SK-N-SH treated with all-trans-retinoic acid at 6 μM for 48 hours (cell line): ENCODE results near the gene TMEM54.
"Not testable (repeated sequence)": the region's sequence is repeated elsewhere in the genome, so short reads cannot be mapped to it uniquely, and the experiment has no call there.

Experiments used
- ATAC-seq: fragments of 200-7000 bp; cut with Tn5 transposase; 3 replicates; pipeline ENCODE4 v1.9.1; 2020; ENCODE audit warnings: mild to moderate bottlenecking, moderate library complexity
- ARNTL ChIP-seq: fragments of 450-650 bp; formaldehyde crosslinking; IDR thresholded peaks from 2 replicates; pipeline ENCODE4 v1.5.0; 2020; ENCODE audit warnings: low read depth, mild to moderate bottlenecking, moderate library complexity, borderline replicate concordance
- BACH2 ChIP-seq: fragments of 250-450 bp; sonication (Bioruptor Pico); IDR thresholded peaks from 2 replicates; pipeline ENCODE4 v1.9.0; 2021; ENCODE audit warnings: mild to moderate bottlenecking, borderline replicate concordance
- CSDC2 ChIP-seq: fragments of 250-450 bp; sonication (Bioruptor Pico); IDR thresholded peaks from 2 replicates; pipeline ENCODE4 v1.5.0; 2020; ENCODE audit warnings: mild to moderate bottlenecking, moderate library complexity
- ESRRG ChIP-seq: fragments of 250-450 bp; sonication (Bioruptor Pico); IDR thresholded peaks from 2 replicates; pipeline ENCODE4 v1.6.1; 2021; ENCODE audit warnings: mild to moderate bottlenecking
- GLIS3 ChIP-seq: fragments of 250-450 bp; sonication (Bioruptor Pico); IDR thresholded peaks from 2 replicates; pipeline ENCODE4 v1.5.0; 2020; ENCODE audit warnings: mild to moderate bottlenecking, moderate library complexity
- ISL1 ChIP-seq: fragments of 250-450 bp; sonication (Bioruptor Pico); IDR thresholded peaks from 2 replicates; pipeline ENCODE4 v2.1.2; 2022; ENCODE audit warnings: mild to moderate bottlenecking, moderate library complexity
- OSR1 ChIP-seq: fragments of 250-450 bp; sonication (Bioruptor Pico); IDR thresholded peaks from 2 replicates; pipeline ENCODE4 v1.8.0; 2022; ENCODE audit warnings: moderate library complexity, mild to moderate bottlenecking, inconsistent platforms
- PPARA ChIP-seq: fragments of 250-450 bp; sonication (Bioruptor Pico); IDR thresholded peaks from 2 replicates; pipeline ENCODE4 v1.5.0; 2020; ENCODE audit warnings: mild to moderate bottlenecking, borderline replicate concordance
- RARB ChIP-seq: fragments of 250-450 bp; sonication (Bioruptor Pico); IDR thresholded peaks from 2 replicates; pipeline ENCODE4 v1.8.0; 2021; ENCODE audit warnings: mild to moderate bottlenecking, moderate library complexity
- SNAI2 ChIP-seq: fragments of 250-450 bp; sonication (Bioruptor Pico); IDR thresholded peaks from 2 replicates; pipeline ENCODE4 v1.5.0; 2020; ENCODE audit warnings: mild to moderate bottlenecking, moderate library complexity
- TOX ChIP-seq: fragments of 250-450 bp; sonication (Bioruptor Pico); IDR thresholded peaks from 2 replicates; pipeline ENCODE4 v1.8.0; 2021; ENCODE audit warnings: mild to moderate bottlenecking, moderate library complexity, borderline replicate concordance
- ZC3H10 ChIP-seq: fragments of 250-450 bp; sonication (Bioruptor Pico); IDR thresholded peaks from 2 replicates; pipeline ENCODE4 v1.5.1; 2021; ENCODE audit warnings: mild to moderate bottlenecking, moderate library complexity
- ZFP3 ChIP-seq: fragments of 250-450 bp; sonication (Bioruptor Pico); IDR thresholded peaks from 2 replicates; pipeline ENCODE4 v1.5.0; 2020; ENCODE audit warnings: mild to moderate bottlenecking, moderate library complexity
- ZFP30 ChIP-seq: fragments of 450-650 bp; formaldehyde crosslinking; IDR thresholded peaks from 2 replicates; pipeline ENCODE4 v1.5.0; 2022; ENCODE audit warnings: mild to moderate bottlenecking, moderate library complexity
- ZNF565 ChIP-seq: fragments of 450-650 bp; formaldehyde crosslinking; conservative IDR thresholded peaks from 2 replicates; pipeline ENCODE4 v1.5.0; 2020; ENCODE audit warnings: low read depth, mild to moderate bottlenecking, moderate library complexity
- ZNF70 ChIP-seq: fragments of 450-650 bp; formaldehyde crosslinking; IDR thresholded peaks from 2 replicates; pipeline ENCODE4 v1.5.0; 2020; ENCODE audit warnings: mild to moderate bottlenecking, moderate library complexity
- ZNF8 ChIP-seq: fragments of 450-650 bp; formaldehyde crosslinking; IDR thresholded peaks from 2 replicates; pipeline ENCODE4 v1.5.0; 2020; ENCODE audit warnings: mild to moderate bottlenecking, moderate library complexity
- TF ChIP-seq, protein P1 (sequence below): fragments of 250-450 bp; sonication (Bioruptor Pico); IDR thresholded peaks from 2 replicates; pipeline ENCODE4 v1.5.0; 2020; ENCODE audit warnings: mild to moderate bottlenecking, moderate library complexity
- TF ChIP-seq, protein P2 (sequence below): fragments of 250-450 bp; sonication (Bioruptor Pico); IDR thresholded peaks from 2 replicates; pipeline ENCODE4 v1.8.0; 2021; ENCODE audit warnings: low read depth, mild to moderate bottlenecking, moderate library complexity, borderline replicate concordance
- TF ChIP-seq, protein P3 (sequence below): fragments of 250-450 bp; sonication (Bioruptor Pico); IDR thresholded peaks from 2 replicates; pipeline ENCODE4 v1.8.0; 2020; ENCODE audit warnings: mild to moderate bottlenecking, moderate library complexity, borderline replicate concordance

TMEM54 gene

DNA sequence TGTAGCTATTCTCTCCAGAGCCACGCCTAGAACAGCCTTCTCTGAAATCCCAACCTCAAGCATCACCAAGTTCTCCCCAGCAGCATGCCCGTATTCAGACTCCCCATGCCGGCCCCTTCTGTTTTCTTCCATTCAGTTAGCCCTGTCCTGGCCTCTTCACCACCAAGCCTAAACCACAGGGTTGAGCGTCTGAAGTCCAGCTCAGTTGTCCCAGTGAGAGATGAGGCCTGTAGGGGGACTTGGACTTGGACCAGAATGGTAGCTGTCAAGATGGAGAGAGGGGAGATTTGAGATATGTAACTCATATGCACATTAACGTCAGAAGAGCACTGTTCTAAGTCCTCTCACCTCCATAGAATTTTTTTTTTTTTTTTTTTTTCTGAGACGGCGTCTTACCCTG lies 5.5 kb upstream of the TMEM54 start:
- no peak for TF ChIP-seq PPARA (CRISPR knock-in tag)
- TF ChIP-seq ZNF70 (CRISPR knock-in tag) = no peak
- no peak for TF ChIP-seq OSR1 (CRISPR knock-in tag)
- TF ChIP-seq ZFP30 (CRISPR knock-in tag) = no peak
- TF ChIP-seq ARNTL (CRISPR knock-in tag) = no peak
- TF ChIP-seq, protein P1, sequence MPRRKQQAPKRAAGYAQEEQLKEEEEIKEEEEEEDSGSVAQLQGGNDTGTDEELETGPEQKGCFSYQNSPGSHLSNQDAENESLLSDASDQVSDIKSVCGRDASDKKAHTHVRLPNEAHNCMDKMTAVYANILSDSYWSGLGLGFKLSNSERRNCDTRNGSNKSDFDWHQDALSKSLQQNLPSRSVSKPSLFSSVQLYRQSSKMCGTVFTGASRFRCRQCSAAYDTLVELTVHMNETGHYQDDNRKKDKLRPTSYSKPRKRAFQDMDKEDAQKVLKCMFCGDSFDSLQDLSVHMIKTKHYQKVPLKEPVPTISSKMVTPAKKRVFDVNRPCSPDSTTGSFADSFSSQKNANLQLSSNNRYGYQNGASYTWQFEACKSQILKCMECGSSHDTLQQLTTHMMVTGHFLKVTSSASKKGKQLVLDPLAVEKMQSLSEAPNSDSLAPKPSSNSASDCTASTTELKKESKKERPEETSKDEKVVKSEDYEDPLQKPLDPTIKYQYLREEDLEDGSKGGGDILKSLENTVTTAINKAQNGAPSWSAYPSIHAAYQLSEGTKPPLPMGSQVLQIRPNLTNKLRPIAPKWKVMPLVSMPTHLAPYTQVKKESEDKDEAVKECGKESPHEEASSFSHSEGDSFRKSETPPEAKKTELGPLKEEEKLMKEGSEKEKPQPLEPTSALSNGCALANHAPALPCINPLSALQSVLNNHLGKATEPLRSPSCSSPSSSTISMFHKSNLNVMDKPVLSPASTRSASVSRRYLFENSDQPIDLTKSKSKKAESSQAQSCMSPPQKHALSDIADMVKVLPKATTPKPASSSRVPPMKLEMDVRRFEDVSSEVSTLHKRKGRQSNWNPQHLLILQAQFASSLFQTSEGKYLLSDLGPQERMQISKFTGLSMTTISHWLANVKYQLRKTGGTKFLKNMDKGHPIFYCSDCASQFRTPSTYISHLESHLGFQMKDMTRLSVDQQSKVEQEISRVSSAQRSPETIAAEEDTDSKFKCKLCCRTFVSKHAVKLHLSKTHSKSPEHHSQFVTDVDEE = no peak
- TF ChIP-seq RARB (CRISPR knock-in tag) = no peak
- no peak for TF ChIP-seq ZFP3 (CRISPR knock-in tag)
- no peak for TF ChIP-seq SNAI2 (CRISPR knock-in tag)
- no peak for TF ChIP-seq ESRRG (CRISPR knock-in tag)
- TF ChIP-seq, protein P2, sequence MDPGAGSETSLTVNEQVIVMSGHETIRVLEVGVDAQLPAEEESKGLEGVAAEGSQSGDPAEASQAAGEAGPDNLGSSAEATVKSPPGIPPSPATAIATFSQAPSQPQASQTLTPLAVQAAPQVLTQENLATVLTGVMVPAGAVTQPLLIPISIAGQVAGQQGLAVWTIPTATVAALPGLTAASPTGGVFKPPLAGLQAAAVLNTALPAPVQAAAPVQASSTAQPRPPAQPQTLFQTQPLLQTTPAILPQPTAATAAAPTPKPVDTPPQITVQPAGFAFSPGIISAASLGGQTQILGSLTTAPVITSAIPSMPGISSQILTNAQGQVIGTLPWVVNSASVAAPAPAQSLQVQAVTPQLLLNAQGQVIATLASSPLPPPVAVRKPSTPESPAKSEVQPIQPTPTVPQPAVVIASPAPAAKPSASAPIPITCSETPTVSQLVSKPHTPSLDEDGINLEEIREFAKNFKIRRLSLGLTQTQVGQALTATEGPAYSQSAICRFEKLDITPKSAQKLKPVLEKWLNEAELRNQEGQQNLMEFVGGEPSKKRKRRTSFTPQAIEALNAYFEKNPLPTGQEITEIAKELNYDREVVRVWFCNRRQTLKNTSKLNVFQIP = no peak
- no peak for TF ChIP-seq BACH2 (CRISPR knock-in tag)
- no peak for TF ChIP-seq ISL1
- TF ChIP-seq, protein P3, sequence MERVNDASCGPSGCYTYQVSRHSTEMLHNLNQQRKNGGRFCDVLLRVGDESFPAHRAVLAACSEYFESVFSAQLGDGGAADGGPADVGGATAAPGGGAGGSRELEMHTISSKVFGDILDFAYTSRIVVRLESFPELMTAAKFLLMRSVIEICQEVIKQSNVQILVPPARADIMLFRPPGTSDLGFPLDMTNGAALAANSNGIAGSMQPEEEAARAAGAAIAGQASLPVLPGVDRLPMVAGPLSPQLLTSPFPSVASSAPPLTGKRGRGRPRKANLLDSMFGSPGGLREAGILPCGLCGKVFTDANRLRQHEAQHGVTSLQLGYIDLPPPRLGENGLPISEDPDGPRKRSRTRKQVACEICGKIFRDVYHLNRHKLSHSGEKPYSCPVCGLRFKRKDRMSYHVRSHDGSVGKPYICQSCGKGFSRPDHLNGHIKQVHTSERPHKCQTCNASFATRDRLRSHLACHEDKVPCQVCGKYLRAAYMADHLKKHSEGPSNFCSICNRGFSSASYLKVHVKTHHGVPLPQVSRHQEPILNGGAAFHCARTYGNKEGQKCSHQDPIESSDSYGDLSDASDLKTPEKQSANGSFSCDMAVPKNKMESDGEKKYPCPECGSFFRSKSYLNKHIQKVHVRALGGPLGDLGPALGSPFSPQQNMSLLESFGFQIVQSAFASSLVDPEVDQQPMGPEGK (CRISPR knock-in tag) = no peak
- TF ChIP-seq ZNF565 (CRISPR knock-in tag) = no peak
- TF ChIP-seq CSDC2 (CRISPR knock-in tag) = no peak
- TF ChIP-seq, all 23 proteins: peak for 0
- ATAC-seq = no peak

DNA sequence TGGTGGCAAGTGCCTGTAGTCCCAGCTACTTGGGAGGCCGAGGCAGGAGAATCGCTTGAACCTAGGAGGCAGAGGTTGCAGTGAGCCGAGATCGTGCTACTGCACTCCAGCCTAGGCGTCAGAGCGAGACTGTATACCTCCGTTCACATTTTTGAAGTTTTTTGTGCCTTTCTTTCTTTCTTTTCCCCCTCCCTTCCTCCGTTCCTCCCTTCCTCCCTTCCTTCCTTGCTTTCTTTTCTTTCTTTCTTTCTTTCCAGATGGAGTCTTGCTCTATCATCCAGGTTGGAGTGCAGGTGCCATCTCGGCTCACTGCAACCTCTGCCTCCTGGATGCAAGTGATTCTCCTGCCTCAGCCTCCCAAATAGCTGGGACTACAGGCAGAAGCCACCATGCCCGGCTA lies 4.4 kb upstream of the TMEM54 start:
- not testable (repeated sequence) for ATAC-seq

DNA sequence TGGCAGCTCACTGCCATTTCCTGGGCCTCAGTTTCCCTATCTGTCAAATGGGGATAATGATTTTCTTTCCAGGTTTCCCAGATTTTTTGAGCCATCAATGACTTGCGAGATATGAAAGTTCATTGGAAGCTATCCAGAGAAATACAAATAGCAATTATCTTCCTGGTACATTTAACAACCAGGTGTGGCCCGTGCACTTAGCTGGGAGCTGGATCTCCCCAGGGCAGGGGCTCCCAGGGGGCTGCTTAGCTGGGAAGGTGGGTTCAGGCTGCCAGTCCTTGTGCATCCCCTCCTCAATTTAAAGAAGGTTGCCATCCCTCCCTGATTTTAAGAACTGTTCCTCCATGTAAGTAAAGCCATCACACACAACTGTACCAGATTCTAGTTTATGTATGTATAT lies 3.6 kb upstream of the TMEM54 start:
- no peak for TF ChIP-seq GLIS3 (CRISPR knock-in tag)
- TF ChIP-seq ARNTL (CRISPR knock-in tag) = no peak

DNA sequence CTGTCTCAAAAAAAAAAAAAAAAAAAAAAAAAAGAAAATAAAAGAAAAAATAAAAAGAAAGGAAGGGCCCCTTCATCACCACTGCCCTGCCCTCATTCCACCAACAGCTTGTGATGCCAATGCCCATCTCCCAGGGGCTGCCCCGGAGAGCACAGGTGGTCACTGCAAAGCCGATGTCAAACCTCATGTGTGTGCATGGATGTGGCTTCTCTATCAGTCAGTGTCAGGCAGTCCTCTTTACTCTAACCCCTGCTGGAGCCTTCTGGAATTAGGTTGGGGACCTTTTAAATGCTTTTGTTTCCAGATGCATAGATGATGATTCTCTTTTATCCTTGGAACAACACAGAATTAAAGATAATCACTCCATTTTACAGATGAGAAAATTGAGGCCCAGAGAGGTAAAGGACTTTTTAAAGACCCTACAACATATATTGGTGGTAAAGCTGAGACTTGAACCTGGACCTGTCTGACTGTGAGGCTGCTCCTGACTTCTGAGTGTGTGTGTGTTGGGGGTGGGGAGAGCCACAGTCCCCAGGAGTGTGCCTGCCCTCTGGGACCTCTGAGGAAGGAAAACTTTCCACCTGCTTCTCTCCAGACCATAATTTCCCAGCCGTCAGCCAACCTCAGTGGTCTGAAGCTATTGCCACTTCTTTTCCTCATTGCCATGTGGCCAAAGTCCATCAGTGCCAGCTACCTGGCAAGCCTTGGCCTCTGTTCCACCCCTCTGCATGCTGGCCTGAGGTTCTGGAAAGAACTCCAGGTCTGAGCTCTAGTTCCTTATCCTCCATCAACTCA lies 3.0 kb upstream of the TMEM54 start:
- no peak for ATAC-seq
- no peak for TF ChIP-seq ZNF8 (CRISPR knock-in tag)
- TF ChIP-seq PPARA (CRISPR knock-in tag) = no peak
- no peak for TF ChIP-seq ESRRG (CRISPR knock-in tag)
- TF ChIP-seq ZC3H10 (CRISPR knock-in tag) = no peak
- no peak for TF ChIP-seq ZFP3 (CRISPR knock-in tag)
- TF ChIP-seq, protein P3 (CRISPR knock-in tag) = no peak
- no peak for TF ChIP-seq OSR1 (CRISPR knock-in tag)
- TF ChIP-seq CSDC2 (CRISPR knock-in tag) = no peak
- TF ChIP-seq BACH2 (CRISPR knock-in tag) = no peak
- no peak for TF ChIP-seq TOX (CRISPR knock-in tag)
- TF ChIP-seq, protein P1 = no peak
- TF ChIP-seq, protein P2 = no peak
- no peak for TF ChIP-seq GLIS3 (CRISPR knock-in tag)
- no peak for TF ChIP-seq ZNF565 (CRISPR knock-in tag)
- no peak for TF ChIP-seq ZNF70 (CRISPR knock-in tag)

More for the DNA sequence above, 3.6 kb upstream of the TMEM54 start:
- no peak for ATAC-seq
